Measurements from ENCODE around the gene NAV1.
A peak's percentile ranks its signal among the peaks of the same experiment; 100 is the strongest.
"Not testable (repeated sequence)": the region's sequence is repeated elsewhere in the genome, so short reads cannot be mapped to it uniquely, and the experiment has no call there.

Gene NAV1

GRCh38 chr1:201528631-201529252 lies 10.2 kb upstream of the NAV1 start:
- DNase-seq: no peak

GRCh38 chr1:201530741-201531531 lies 8.0 kb upstream of the NAV1 start:
- DNase-seq: peak; percentile 16

DNA sequence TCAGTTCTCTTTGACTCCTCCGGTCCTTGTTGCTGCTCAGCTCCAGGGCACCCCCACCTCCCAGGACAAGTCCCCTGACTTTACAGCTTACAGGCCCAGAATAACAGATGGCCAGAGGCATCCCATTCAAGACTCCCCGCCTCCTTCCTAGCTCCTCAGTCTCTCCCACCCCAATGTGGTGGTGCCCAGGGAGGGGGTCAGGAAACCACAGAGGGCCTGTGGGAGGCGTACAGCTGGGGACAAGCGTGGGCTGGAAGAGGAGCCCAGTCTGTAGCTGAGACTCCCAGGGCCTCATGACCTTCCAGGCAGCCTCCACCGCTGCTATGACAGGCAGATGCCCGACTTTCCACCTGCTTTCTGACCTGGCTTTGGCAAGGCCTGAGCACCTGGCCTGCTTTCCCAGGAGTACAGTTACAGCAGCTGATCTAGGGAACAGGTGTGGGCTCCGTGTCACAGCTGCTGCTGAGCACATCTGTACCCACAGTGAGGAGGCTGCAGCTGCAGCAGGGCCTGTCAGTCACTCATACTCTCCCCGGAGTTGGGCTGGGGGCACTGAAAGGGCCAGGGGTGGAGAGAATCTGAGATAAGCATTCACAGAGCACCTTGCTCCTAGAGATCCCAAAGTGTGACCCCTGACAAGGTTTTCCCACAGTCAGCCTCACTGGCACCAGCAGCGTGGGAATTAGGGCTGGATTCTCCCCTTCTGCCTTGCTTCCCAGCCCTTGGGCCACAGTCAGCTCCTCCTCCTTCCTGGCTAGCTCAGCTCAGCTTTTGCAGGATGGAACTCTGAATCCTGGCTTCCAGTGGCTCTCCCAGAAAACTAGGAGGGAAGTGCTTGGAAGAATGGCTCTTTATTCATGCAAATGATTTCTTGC lies 7.1 kb upstream of the NAV1 start:
- peak; percentile 14 for DNase-seq

GRCh38 chr1:201533836-201534235 lies 5.1 kb upstream of the NAV1 start:
- DNase-seq: no peak

- no peak for DNase-seq
Measured at GRCh38 chr1:201535046-201535918, 3.6 kb upstream of the NAV1 start.

- DNase-seq: no peak
Measured at GRCh38 chr1:201535919-201536245, 3.0 kb upstream of the NAV1 start.

GRCh38 chr1:201536558-201536957 lies 2.4 kb upstream of the NAV1 start:
- no peak for DNase-seq

- no peak for DNase-seq
Measured at GRCh38 chr1:201537028-201537427, 1.9 kb upstream of the NAV1 start.

GRCh38 chr1:201537467-201537866 lies 1.5 kb upstream of the NAV1 start:
- DNase-seq: no peak

DNA sequence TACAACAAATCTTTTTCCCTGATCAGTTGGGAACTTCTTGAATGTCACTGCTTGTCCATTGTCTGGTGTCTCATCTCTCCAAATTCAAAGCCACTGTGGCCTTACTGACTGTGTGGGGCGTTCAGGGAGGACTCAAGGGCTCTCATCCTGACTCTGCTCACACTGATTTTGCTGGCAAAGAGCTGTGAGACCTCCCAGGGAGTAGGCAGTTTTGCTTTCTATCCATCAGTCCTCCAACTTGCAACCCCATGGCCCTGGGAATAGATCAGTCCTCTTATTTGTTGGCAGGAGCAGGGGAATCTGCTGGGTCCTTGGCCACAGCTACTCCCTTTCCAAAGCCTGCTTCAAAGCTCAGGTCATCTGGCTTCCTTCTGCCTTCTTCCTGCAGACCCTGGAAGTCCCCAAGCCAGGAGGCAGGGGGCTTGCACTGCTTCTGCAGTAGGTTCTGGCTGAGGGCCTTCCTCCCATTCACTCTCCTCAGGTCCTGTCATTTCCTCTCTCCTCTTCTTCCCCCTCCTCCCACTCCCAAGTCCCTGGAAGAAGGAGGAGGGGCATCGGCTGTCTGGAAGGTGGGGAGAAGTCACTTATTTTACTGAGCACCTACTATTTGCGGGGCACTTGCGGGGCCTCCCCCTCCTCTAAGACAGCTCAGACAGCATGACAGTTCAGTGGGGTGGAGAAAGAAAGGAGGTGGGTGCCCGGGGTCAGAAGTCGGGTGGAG lies 876 bp upstream of the NAV1 start:
- DNase-seq: no peak

GRCh38 chr1:201539561-201540431 lies 869 bp downstream of the NAV1 start:
- peak; percentile 9 for DNase-seq

DNA sequence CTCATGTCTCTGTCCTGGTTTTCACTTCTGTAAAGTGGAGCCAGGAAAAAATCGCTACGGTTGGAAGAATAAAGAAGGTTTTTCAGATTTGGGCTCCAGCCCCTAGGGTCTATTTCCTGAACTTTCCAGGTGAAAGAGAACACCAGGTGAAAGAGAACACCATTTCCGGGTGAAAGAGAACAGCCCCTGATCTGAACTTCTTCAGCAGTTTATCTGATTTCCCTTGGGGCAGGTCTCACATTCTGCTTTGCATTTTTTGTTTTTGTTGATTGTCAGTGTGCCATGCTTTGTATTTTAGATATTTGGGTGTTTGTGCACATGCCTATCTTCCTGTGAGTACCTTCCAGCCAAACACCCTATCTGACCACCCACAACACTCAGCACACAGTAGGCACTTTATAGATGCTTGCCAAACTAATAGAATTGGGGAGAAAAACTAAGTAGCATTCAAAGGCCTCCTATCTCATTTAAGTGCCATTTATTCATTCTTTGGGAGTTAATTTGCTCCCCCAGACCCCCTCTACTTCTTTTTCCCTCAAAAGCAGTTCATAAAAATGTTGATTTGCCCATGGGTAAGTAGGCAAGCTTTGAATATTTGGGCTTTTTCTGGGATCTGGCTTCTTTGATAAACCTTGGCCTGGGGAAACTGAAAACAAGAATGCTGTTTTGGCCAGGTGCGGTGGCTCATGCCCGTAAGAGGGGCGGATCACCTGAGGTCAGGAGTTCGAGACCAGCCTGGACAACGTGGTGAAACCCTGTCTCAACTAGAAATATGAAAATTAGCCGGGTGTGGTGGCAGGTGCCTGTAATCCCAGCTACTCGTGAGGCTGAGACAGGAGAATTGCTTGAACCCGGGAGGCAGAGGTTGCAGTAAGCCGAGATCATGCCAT lies 2.2 kb downstream of the NAV1 start:
- no peak for DNase-seq

DNA sequence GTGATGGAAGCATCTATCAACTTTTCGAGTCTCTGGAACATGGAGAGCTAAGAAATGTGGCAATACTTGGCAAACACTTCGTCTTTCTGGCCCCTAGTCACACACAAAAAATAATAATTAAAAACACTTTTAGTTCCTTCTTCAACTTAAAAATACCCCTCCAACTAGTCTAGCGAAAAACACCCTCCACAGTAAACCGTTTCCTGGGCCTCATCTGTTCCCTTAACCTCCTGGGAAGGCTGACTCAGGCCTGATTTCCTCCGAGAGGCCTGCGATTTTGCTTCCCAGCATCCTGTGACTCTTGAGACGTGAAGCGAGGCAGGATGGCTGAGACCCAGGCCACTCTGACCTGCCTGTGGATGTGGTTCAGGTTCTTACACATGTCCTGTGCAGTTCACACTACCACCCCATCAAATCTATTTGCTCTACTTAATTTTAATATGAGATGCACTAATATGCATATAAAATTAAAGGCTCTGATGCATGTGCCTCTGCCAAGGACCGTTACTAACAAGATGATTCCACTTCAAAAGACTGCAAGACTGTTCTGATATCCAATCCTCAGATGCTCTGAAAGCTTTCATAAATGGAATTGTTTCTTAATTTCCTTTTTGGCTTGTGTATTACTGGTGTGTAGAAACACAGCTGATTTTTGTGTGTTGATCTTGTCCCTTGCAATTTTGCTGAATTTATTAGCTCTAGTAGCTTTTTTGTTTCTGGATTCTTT lies 3.5 kb downstream of the NAV1 start:
- DNase-seq: no peak

DNA sequence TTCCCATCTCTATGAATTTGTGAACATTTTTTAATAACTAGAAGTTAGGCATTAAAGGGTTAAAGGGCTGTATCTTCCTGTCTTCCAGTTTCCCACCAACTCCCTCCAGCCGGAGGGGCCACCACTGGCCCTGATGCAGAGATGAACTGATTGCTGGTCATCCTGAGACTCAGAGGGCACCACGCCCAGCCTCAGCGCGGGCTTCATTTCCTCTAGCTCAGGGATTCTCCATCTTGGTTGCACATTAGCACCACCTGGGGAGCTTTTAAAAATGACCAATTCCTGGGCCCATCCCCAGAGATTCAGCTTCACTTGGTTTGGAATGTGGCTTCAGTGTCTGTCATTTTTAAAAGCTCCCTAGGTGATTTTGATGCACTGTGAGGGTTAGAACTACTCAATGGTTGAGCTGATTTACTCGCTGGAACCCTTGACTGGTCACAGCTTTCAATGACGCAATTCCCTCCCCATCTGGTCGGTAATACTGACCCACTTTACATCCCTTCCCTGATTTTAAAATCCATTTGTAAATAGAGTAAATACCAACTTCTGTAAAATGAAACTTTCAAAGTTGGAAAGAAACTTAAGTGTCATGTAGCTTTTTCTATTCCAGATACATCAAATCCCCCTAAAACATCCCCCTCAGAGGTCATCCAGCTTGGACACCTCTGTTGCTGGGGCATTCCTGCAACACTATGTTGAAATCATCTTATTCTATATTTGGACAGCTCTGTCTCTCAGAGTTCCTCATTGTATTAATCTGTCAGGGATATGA lies 5.1 kb downstream of the NAV1 start:
- no peak for DNase-seq

DNA sequence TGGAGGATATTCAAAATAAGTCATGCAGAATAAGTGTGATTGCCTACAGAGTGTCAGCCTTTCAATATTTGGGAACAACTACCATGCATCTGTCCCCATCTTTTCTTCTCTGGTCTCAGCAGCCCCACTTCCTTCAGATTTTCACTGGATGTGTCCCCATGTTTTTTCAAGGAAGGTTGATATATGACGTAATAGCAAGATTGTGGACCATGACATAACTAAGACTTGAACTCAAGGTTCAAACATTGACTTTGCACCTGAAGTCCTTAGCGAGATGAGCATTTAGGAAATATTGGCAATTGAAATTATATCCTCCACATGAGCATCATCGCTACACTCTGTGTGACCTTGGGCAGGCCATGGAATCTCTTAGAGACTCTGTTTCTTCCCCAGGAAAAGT lies 5.8 kb downstream of the NAV1 start:
- DNase-seq: no peak

DNA sequence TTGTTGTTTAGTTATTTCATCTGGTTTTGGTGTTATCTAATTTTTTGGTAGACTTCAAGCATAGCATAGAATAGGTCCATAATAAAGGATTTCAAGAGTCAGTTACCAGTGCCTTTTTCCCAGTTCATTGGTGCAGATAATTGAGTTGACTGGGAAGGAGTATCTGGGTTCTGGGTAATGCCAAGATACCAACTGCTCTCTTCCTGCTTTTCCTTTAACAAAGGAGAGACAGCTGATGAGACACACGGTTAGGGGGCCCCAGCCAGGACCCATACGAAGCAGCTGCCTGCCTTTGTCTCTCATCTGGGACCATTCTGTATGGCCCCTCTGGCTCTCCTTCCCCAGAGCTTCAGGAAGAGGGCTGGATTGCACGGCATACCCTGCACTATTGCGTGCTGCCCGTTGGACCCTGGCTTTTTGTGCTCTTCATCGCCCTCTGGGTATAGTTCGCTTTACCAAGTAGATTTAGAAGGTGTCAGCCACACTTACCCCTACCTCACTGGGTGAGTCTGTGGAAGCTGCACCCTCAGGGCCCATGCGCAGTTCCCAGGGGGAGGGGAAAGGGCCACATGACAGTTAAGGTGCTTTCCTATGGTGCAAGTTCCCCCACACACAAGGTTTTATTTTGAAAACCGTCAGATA lies 7.0 kb downstream of the NAV1 start:
- no peak for DNase-seq

- not testable (repeated sequence) for DNase-seq
Measured at GRCh38 chr1:201549522-201549921, 10.6 kb downstream of the NAV1 start.

GRCh38 chr1:201551096-201551495 lies 12.2 kb downstream of the NAV1 start:
- DNase-seq: no peak

Measured in NCI-H2029 treated with DMSO at 0.1 percent for 48 hours (cell line).